Sigmoid colon (tissue), 7 donors: Measurements from ENCODE around the gene PCNT. TPM values are rescaled to one million over a fixed set of nuclear protein-coding genes. Genes with fewer than 3 reads are reported as not detected.
A peak's percentile ranks its signal among the peaks of the same experiment; 100 is the strongest.

ENCODE experiments used
- DNase-seq: peaks from one replicate; pipeline ENCODE4 v3.0.0-alpha.2; 2019
- H3K27ac ChIP-seq, 4 donors: fragments of 200-600 bp; sonication (generic); one replicate each; pipeline ENCODE4 v1.5.1; 2016 to 2019; ENCODE audit warnings: mild to moderate bottlenecking in 1 of 4
- H3K27me3 ChIP-seq, 3 donors: fragments of 200-600 bp; sonication (generic); one replicate each; pipeline ENCODE4 v1.5.1; 2019; ENCODE audit warnings: mild to moderate bottlenecking in 1 of 3
- H3K36me3 ChIP-seq, 4 donors: fragments of 200-600 bp; sonication (generic); one replicate each; pipeline ENCODE4 v1.5.1; 2016 to 2019
- H3K4me1 ChIP-seq, 4 donors: fragments of 200-600 bp; sonication (generic); one replicate each; pipeline ENCODE4 v1.5.1; 2017 to 2019
- H3K4me3 ChIP-seq, 4 donors: fragments of 200-600 bp; sonication (generic); one replicate each; pipeline ENCODE4 v1.5.1; 2017 to 2019; ENCODE audit warnings: mild to moderate bottlenecking in 2 of 4, moderate library complexity in 1 of 4
- H3K9me3 ChIP-seq, 4 donors: fragments of 200-600 bp in 3 of 4; sonication (generic) in 3 of 4; one replicate each; pipeline versions ENCODE4 v1.5.1 to v1.6.1; 2013 to 2019
- EP300 ChIP-seq, 4 donors: sonication (generic); formaldehyde crosslinking; IDR thresholded peaks; one replicate each; pipeline ENCODE4 v1.6.1; 2017; ENCODE audit warnings: antibody characterized with exemption in 4 of 4
- POLR2A ChIP-seq, 2 donors: fragments of 450-650 bp; IDR thresholded peaks; one replicate each; pipeline ENCODE4 v1.6.1; 2016; ENCODE audit warnings: antibody characterized with exemption in 2 of 2, mild to moderate bottlenecking in 2 of 2, moderate library complexity in 2 of 2
- POLR2AphosphoS5 ChIP-seq, 4 donors: sonication (generic); formaldehyde crosslinking; IDR thresholded peaks; one replicate each; pipeline ENCODE4 v1.6.1; 2017; ENCODE audit warnings: antibody characterized with exemption in 4 of 4
- WGBS, 2 donors: extraction: QIAGEN DNeasy Blood & Tissue Kit; methylation state at CpG; one replicate each; pipeline ENCODE4 v1.1.7; 2013; 5-methylcytosine and 5-hydroxymethylcytosine counted together
- intact Hi-C: fragments of 100-400 bp; cut with DNase I; formaldehyde crosslinking; loops from one replicate; pipeline ENCODE4 v1.15.1; 2023
- polyA plus RNA-seq, 3 donors: library from polyadenylated mRNA; stranded (reverse); fragments of 200-250 nt; gene quantifications; one replicate each; pipeline ENCODE4 v1.2.3, GENCODE V29; 2013
- total RNA-seq, 4 donors: library from RNA; depleted of rRNA; stranded (reverse); fragments of >200 nt; gene quantifications; one replicate each; pipeline ENCODE4 v1.1.0, GENCODE V29; 2016
- TF ChIP-seq, protein P1 (sequence below), 4 experiments: fragments of 450-650 bp in 3 of 4; fragments of 200-600 bp in 1 of 4; IDR thresholded peaks; one replicate each; pipeline ENCODE4 v1.5.1; 2016 to 2019; ENCODE audit warnings: antibody characterized with exemption in 4 of 4, mild to moderate bottlenecking in 3 of 4, moderate library complexity in 2 of 4
- donor health status: healthy with polysubstance abuse.
- donor health status: Bipolar disorder and iron deficiency.
- donor health status: healthy.

The PCNT gene
- total and polyA plus RNA-seq, 7 donors = 6.0 to 49.6 (median 18.5) TPM

DNA sequence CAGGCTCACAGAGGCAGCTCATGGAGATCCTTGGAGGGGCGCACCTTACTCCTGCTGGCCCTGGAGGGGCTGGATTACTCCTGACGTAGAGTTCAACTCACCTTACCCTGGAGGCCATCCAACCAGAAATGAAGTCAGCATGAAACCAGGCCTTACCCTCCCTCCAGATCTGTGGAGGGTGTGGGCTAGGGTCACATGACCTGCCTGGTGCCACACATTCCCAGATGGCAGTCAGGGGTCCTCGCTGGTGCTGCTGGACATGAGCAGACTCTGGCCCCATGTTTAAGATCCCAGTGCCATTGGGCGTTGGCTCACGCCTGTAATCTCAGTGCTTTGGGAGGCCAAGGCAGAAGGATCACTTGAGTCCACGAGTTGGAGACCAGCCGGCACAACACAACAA lies 4.8 kb upstream of the PCNT start:
- TF ChIP-seq POLR2AphosphoS5 (IDR thresholded peaks at IDR 0.05) (no peak), EP300 (IDR thresholded peaks at IDR 0.05) (no peak), POLR2A (IDR thresholded peaks at IDR 0.05) (no peak)
- TF ChIP-seq, protein P1, sequence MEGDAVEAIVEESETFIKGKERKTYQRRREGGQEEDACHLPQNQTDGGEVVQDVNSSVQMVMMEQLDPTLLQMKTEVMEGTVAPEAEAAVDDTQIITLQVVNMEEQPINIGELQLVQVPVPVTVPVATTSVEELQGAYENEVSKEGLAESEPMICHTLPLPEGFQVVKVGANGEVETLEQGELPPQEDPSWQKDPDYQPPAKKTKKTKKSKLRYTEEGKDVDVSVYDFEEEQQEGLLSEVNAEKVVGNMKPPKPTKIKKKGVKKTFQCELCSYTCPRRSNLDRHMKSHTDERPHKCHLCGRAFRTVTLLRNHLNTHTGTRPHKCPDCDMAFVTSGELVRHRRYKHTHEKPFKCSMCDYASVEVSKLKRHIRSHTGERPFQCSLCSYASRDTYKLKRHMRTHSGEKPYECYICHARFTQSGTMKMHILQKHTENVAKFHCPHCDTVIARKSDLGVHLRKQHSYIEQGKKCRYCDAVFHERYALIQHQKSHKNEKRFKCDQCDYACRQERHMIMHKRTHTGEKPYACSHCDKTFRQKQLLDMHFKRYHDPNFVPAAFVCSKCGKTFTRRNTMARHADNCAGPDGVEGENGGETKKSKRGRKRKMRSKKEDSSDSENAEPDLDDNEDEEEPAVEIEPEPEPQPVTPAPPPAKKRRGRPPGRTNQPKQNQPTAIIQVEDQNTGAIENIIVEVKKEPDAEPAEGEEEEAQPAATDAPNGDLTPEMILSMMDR (IDR thresholded peaks at IDR 0.05) = no peak
- no peak overlapping the region for H3K27ac ChIP-seq
- DNase-seq = no peak
- H3K4me3 ChIP-seq = no peak overlapping the region
- WGBS, 2 donors = 92% methylated on average over 7 of the region's 7 CpGs
- no peaks in the 10 kb centered on the region for H3K27me3 ChIP-seq
- H3K36me3 ChIP-seq = no peaks in the 10 kb centered on the region
- H3K9me3 ChIP-seq = no peaks in the 10 kb centered on the region
- H3K4me1 ChIP-seq = peaks cover 0 to 18% (median 14%) of the 10 kb centered on the region in 4 donors
- intact Hi-C loops = no loop called here

DNA sequence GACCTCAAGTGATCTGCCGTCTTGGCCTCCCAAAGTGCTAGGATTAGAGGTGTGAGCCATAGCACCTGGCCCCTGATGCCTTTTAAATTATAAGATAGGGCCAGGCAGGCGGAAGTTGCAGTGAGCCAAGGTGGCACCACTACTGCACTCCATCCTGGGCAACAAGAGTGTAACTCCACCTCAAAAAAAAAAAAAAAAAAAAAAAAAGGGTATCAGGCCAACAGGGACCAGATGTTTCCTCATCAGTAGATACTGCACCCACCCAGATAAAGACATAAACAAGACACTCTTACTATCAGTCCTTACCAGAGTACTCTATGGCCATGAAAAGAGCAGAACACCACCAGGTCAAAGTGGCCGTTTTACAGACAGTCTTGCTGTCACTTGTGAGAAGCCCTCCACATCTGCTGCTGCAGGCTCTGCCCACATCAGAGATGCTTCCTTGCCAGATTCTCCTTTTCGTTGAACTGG lies 3.6 kb upstream of the PCNT start:
- TF ChIP-seq, protein P1 (IDR thresholded peaks at IDR 0.05) = no peak
- TF ChIP-seq EP300 (IDR thresholded peaks at IDR 0.05) = no peak
- no peak for TF ChIP-seq POLR2A (IDR thresholded peaks at IDR 0.05)
- no peak for TF ChIP-seq POLR2AphosphoS5 (IDR thresholded peaks at IDR 0.05)
- peaks cover 0 to 25% (median 18%) of the 10 kb centered on the region in 4 donors for H3K4me1 ChIP-seq

DNA sequence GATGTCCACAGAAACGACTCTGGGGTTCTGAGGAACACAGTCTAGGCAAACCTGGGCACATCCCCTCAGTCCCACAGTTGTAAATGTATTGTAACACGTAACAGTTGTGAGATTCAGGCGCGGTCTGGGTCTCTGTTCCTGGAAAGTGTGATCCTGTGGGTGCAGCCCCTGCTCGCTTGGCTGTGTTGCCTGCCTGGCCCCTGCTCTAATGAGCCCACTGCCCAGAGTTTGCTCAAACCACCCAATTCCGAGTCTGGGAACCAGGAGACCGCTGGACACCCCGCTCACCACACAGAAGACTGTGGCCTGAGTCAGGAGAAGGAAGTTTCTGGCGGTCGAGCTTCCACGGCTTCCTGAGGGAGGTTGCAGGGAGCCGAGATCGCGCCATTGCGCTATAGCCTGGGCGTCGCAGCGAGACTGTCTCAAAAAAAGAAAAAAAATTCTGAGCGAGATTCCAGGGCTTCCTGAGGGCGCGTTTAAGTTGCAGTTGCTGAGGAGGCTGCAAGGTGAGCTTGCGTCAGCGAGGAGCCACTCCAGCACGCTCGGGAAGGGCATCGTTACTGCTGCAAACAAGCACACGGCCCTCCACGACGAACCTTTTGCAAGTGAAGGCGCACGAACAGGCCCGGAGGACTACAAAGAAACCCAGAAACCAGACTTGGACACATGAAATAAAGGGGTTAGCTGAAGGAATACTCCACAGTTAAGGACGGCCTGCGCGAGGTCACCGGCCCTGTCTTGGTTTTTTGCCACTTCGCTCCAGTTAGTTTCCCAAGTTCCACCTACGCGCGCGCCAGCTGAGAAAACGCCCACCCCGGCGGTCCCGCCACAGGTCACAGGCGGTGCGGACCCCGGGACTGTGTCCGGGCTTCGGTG lies 1.4 kb upstream of the PCNT start:
- H3K27me3 ChIP-seq = no peaks in the 10 kb centered on the region
- peak overlapping the region; percentile 87 to 99 (median 94) for H3K4me3 ChIP-seq
- DNase-seq = no peak
- intact Hi-C loops = loop anchor here (5.0 kb wide), 1 partner anchor 135 kb away; the partner anchor contains the start of gene DIP2A
- TF ChIP-seq EP300 (IDR thresholded peaks at IDR 0.05) (no peak), POLR2A (IDR thresholded peaks at IDR 0.05) (no peak), POLR2AphosphoS5 (IDR thresholded peaks at IDR 0.05) (no peak)
- TF ChIP-seq, protein P1 (IDR thresholded peaks at IDR 0.05) = no peak
- H3K4me1 ChIP-seq = peaks cover 0 to 34% (median 27%) of the 10 kb centered on the region in 4 donors
- H3K9me3 ChIP-seq = no peaks in the 10 kb centered on the region
- WGBS, 2 donors = 2 to 4% methylated on average over 50 of the region's 50 CpGs
- peaks cover 0 to 4% (median 1%) of the 10 kb centered on the region in 4 donors for H3K36me3 ChIP-seq
- H3K27ac ChIP-seq = peak overlapping the region in 1 of 4 donors; percentile 98

More for the DNA sequence above, 3.6 kb upstream of the PCNT start:
- Histone ChIP-seq H3K27ac (no peak overlapping the region), H3K36me3 (no peaks in the 10 kb centered on the region), H3K9me3 (no peaks in the 10 kb centered on the region), H3K4me3 (no peak overlapping the region), H3K27me3 (no peaks in the 10 kb centered on the region)
- no peak for DNase-seq
- intact Hi-C loops = loop anchor here (5.0 kb wide), 1 partner anchor 137 kb away; the partner anchor contains the start of gene DIP2A
- 49 to 81% methylated on average over 4 of the region's 4 CpGs for WGBS, 2 donors

DNA sequence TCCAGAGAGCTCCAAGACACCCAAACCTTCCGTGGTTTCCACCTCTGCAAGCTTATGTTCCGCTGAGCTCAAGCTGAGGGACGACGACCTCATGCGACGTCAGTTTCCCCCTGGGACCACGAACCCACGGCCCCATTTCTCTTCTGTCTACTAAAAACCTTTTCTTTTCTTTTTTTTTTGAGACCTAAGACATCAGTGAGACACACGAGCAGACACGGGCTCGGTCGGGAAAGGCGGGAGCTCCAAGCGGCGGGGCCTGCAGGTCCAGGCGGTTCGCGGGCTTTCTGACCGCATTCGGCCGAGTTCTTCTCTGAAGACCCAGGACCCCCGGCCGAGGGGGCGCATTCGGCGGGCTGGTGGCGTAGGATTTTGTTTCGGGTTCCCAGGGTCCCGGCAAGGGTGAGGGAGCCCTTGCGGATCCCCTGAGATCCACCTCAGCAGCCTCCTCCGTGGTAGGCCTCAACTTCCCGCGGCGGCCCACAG lies 688 bp upstream of the PCNT start:
- intact Hi-C loops = loop anchor here (5.0 kb wide), 1 partner anchor 134 kb away; the partner anchor contains the start of gene DIP2A
- Histone ChIP-seq H3K4me1 (peaks cover 0 to 34% (median 27%) of the 10 kb centered on the region in 4 donors), H3K9me3 (no peaks in the 10 kb centered on the region), H3K27ac (peak overlapping the region; percentile 45 to 99 (median 96)), H3K27me3 (no peaks in the 10 kb centered on the region), H3K4me3 (peak overlapping the region; percentile 87 to 99 (median 94)), H3K36me3 (peaks cover 0 to 8% (median 5%) of the 10 kb centered on the region in 4 donors)
- WGBS, 2 donors = 0% methylated on average over 34 of the region's 34 CpGs
- TF ChIP-seq, protein P1 (IDR thresholded peaks at IDR 0.05) = no peak
- TF ChIP-seq POLR2AphosphoS5 (IDR thresholded peaks at IDR 0.05) (no peak), POLR2A (IDR thresholded peaks at IDR 0.05) (no peak), EP300 (IDR thresholded peaks at IDR 0.05) (no peak)
- peak; percentile 74 for DNase-seq
